Stimulated activated naive CD8-positive, alpha-beta T cell treated with anti-CD3 and anti-CD28 coated beads, Interleukin-15, Interleukin-2, amounts not matched to agents 100 ng/mL and 50 ng/mL, for 24 hours (primary cell): ENCODE results near the gene ROBO1.
"Not testable (repeated sequence)": the region's sequence is repeated elsewhere in the genome, so short reads cannot be mapped to it uniquely, and the experiment has no call there.

ENCODE experiments used
- H3K27ac Mint-ChIP-seq: one replicate; pipeline ENCODE4 v1.8.0; 2021; ENCODE audit warnings: mild to moderate bottlenecking, mixed read lengths
- H3K27me3 Mint-ChIP-seq: one replicate; pipeline ENCODE4 v1.8.0; 2021; ENCODE audit warnings: mixed read lengths
- H3K36me3 Mint-ChIP-seq: one replicate; pipeline ENCODE4 v1.8.0; 2021; ENCODE audit warnings: low read depth, mixed read lengths
- H3K4me1 Mint-ChIP-seq: one replicate; pipeline ENCODE4 v1.8.0; 2021; ENCODE audit warnings: low read depth, mixed read lengths
- H3K4me3 Mint-ChIP-seq: one replicate; pipeline ENCODE4 v1.8.0; 2021; ENCODE audit warnings: mild to moderate bottlenecking, mixed read lengths
- H3K9me3 Mint-ChIP-seq: one replicate; pipeline ENCODE4 v1.8.0; 2021; ENCODE audit warnings: mixed read lengths

The ROBO1 gene

DNA sequence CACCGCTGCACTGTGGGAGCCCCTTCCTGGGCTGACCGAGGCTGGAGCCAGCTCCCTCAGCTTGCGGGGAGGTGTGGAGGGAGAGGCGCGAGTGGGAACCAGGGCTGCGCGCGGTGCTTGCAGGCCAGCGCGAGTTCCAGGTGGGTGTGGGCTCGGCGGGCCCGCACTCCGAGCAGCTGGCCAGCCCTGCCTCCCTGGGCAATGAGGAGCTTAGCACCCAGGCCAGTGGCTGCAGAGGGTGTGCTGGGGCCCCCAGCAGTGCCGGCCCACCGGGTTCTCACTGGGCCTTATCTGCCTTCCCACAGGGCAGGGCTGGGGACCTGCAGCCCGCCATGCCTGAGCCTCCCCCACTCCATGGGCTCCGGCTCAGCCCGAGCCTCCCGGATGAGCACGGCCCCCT is 594.5 kb downstream of the ROBO1 start:
- not testable (repeated sequence) for H3K4me1 Mint-ChIP-seq, H3K4me3 Mint-ChIP-seq, H3K9me3 Mint-ChIP-seq, H3K36me3 Mint-ChIP-seq, H3K27me3 Mint-ChIP-seq, H3K27ac Mint-ChIP-seq

DNA sequence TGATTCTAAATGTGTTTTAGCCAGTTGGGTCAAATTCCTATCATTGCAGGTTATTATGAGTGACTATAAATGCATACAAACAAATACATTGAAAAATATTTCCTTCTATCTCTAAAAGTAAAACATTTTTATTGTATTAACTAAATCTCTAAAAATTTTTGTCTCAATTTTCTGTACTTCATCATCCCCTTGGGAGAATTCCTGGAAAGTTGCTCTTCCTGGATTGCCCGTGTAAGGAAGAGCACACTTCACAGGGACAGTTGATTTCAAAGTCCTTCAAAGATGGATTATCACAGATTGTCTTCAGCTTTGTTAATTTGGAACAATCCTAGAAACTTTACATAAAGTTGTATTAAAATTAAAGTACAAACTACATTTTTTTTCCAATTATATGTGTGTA is 595.6 kb downstream of the ROBO1 start:
- no peaks in the 10 kb centered on the region for H3K36me3 Mint-ChIP-seq
- no peak overlapping the region for H3K27ac Mint-ChIP-seq
- peaks cover 6% of the 10 kb centered on the region for H3K9me3 Mint-ChIP-seq
- H3K27me3 Mint-ChIP-seq: no peaks in the 10 kb centered on the region
- H3K4me3 Mint-ChIP-seq: no peak overlapping the region
- H3K4me1 Mint-ChIP-seq: no peaks in the 10 kb centered on the region

DNA sequence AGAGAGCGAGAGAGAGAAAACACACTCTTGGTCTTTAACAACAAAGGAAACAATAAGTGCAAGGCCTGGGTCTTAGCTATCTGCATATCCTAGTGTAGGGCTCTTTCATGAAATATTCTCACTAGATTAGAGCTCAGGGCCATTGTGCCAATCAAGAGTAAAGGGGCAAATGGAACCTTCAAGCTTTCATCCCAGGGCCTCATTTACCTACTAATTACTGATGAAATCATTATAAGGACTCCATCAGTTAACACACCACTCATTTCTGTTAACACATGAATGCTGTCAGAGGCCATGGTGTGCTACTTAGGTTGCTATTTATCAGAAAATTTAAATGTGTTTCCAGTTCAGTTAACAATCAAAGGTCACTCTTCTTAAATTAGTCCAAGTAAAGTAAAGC is 597.8 kb downstream of the ROBO1 start:
- Mint-ChIP-seq H3K36me3 (no peaks in the 10 kb centered on the region), H3K27me3 (no peaks in the 10 kb centered on the region), H3K27ac (no peak overlapping the region), H3K4me3 (no peak overlapping the region), H3K4me1 (no peaks in the 10 kb centered on the region), H3K9me3 (peaks cover 6% of the 10 kb centered on the region)

DNA sequence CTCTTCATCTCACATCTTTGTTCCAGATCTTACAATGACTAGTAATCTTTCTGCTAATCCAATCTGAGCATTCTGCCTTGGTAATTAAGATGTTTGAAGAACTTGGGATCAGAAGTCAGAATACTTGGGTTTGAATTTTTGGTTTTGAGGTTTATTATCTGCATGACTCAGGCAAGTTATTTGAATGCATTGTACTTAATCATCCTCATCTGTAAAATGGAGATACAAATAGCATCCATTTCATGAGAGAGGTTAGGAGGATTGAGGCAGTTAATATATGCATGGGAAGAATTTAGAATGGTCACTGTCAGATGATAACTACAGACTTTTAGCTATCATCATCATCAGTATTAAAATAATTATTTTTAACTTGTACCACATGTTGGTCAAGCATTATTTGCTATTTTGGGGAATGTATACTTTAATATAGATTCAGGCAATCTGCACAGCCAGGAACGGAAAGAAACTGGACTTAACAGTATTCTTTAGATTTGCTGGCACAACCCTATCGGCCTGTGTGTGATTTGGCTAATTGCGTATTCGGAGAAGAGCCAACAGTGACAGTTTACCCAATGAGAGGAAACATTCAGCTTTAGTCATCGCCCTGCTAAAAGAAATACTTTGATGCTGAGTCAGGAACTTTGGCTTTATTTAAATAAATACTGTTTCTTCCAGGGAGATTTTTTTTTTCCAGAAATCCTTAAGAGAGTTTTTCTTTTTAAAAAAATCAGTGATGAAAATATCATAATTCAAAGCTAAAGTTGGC is 600.0 kb downstream of the ROBO1 start:
- Mint-ChIP-seq H3K9me3 (peaks cover 6% of the 10 kb centered on the region), H3K4me3 (no peak overlapping the region), H3K27ac (no peak overlapping the region), H3K27me3 (no peaks in the 10 kb centered on the region), H3K36me3 (no peaks in the 10 kb centered on the region), H3K4me1 (no peaks in the 10 kb centered on the region)

DNA sequence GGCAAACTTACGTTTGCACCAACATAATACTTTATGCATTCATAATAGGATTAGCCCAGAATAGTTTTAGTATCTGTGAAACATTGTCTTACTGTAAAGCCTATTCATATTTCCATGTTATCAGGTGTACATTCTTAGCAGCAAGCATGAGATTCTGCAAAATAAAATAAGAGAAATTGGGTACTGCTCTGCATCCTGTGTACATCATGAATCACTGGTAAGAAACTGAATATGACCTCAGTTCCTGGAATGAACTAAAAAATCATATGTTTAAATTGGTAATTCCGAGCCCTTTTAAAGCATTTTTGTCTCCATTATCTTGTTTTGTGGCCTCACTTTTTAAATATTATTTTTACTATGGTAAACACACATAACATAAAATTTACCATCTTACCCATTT is 605.1 kb downstream of the ROBO1 start:
- H3K4me3 Mint-ChIP-seq: no peak overlapping the region
- no peaks in the 10 kb centered on the region for H3K36me3 Mint-ChIP-seq
- H3K27ac Mint-ChIP-seq: no peak overlapping the region
- no peaks in the 10 kb centered on the region for H3K27me3 Mint-ChIP-seq
- no peaks in the 10 kb centered on the region for H3K4me1 Mint-ChIP-seq
- H3K9me3 Mint-ChIP-seq: no peaks in the 10 kb centered on the region

DNA sequence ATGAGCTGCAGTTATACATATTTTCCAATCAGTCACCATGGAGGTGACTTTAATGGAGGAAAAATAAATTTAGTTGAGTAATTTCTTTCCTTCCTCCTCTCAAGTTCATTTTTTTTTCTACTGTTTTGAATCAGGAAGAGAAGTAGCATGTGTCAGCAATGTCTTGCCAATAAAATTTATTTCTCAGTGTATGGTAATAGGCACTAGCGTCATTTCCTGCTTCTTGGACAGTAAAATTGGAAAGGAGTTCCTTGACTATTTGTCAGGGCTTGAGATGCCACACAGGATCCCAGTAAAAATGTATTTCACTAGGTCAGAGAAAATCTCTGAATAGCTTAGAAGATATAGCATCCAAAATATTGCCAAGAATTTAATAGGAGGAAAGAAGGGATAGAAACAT is 605.9 kb downstream of the ROBO1 start:
- no peak overlapping the region for H3K27ac Mint-ChIP-seq
- H3K36me3 Mint-ChIP-seq: no peaks in the 10 kb centered on the region
- no peaks in the 10 kb centered on the region for H3K4me1 Mint-ChIP-seq
- no peak overlapping the region for H3K4me3 Mint-ChIP-seq
- H3K9me3 Mint-ChIP-seq: no peaks in the 10 kb centered on the region
- H3K27me3 Mint-ChIP-seq: no peaks in the 10 kb centered on the region

DNA sequence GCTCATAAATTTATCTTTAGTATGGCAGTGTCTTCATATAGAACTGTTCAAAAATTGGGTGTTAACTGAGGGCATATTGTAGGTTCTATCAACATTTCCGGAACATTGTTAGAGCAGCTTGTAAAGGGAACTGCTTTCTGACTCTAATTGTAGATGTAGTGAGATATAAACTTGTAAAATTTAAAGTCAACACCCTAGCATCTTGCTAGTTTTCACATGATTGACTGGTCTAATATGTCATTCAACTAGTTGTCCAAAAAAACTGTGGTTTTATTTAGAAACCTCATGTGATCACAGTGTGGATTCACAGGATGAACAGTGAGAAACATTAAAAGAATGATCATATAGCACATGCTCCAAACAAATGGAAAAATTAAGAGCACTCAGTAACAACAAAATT is 607.4 kb downstream of the ROBO1 start:
- Mint-ChIP-seq H3K36me3 (no peaks in the 10 kb centered on the region), H3K9me3 (no peaks in the 10 kb centered on the region), H3K4me1 (no peaks in the 10 kb centered on the region)

DNA sequence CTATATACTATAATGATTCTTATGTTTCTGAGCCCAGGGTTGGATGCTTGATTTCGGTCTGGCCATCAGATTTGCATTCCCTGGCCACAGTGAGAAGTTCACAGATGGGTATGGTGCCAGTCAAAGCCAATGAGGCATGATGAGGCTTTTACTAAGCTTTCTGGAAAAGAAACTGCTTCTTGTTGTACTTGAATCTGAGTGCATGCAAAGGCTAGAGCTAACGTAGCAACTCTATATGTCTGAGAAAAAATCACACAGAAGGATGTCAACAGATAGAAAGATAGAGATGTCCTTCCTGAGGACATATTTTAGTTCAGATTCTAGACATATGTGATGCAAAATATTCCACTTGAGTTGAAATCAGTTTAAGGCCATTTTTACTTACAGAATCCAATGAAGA is 608.1 kb downstream of the ROBO1 start:
- H3K36me3 Mint-ChIP-seq: no peaks in the 10 kb centered on the region
- H3K27ac Mint-ChIP-seq: no peak overlapping the region
- no peaks in the 10 kb centered on the region for H3K9me3 Mint-ChIP-seq
- H3K4me1 Mint-ChIP-seq: no peaks in the 10 kb centered on the region
- H3K27me3 Mint-ChIP-seq: no peaks in the 10 kb centered on the region
- no peak overlapping the region for H3K4me3 Mint-ChIP-seq

More for the DNA sequence above, 607.4 kb downstream of the ROBO1 start:
- Mint-ChIP-seq H3K27me3 (no peaks in the 10 kb centered on the region), H3K27ac (no peak overlapping the region), H3K4me3 (no peak overlapping the region)

DNA sequence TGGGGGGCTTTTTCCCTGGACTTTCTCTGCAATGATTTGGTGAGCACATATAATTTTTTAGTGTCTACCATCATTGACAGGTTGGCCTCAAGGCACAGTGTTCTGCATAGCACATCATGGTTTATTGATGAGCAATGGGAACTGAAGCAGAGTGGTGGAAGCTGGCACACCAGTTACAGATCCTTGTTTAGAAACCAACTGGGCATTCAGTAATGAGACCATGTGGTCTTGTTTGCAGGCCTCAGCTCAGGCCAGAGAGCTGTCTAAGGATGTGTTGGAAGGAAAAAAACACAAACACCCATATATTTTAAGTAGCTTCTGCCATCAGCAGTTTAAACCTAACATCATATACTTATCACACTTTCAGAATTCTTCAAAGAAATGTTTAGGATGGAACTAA is 610.6 kb downstream of the ROBO1 start:
- no peaks in the 10 kb centered on the region for H3K4me1 Mint-ChIP-seq
- no peak overlapping the region for H3K4me3 Mint-ChIP-seq
- no peak overlapping the region for H3K27ac Mint-ChIP-seq
- peaks cover 3% of the 10 kb centered on the region for H3K9me3 Mint-ChIP-seq
- H3K36me3 Mint-ChIP-seq: no peaks in the 10 kb centered on the region
- H3K27me3 Mint-ChIP-seq: no peaks in the 10 kb centered on the region

DNA sequence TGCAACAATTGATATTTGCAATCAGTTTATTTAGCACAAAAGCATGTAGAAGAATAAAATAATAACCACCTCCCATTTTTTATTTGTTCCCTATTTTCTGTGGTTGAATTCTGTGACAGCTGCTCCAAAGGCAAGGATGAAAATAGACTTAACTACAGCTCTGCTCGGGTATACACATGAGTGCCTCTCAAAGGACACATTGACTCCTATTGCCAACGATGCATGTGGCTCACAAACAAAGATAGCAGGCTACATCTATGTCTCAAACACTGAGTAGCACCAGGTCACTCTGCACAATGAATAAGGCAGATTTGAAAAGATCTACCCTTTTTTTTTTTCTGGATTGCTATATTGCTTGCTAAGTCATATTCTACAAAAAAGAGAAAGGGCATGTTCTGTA is 612.9 kb downstream of the ROBO1 start:
- Mint-ChIP-seq H3K4me1 (no peaks in the 10 kb centered on the region), H3K9me3 (peaks cover 13% of the 10 kb centered on the region), H3K4me3 (no peak overlapping the region), H3K27me3 (no peaks in the 10 kb centered on the region), H3K36me3 (no peaks in the 10 kb centered on the region), H3K27ac (no peak overlapping the region)

DNA sequence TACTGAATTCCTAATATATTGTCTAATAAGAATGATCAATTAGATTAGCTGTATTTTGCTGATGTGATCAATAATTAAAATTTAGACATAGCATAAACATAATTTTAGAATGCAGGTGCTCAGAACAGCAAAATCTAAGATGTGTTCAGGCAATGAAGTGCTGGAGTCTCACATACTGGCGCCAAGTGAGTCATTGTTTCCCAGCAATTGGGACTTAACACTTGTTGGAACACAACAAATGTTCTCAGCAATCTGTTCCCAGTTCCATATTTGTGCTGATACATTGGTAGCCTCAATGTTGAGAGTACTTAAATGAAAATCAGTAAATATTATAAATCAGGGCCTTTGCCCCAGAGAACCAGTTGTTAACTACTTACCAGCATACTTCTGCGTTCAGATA is 619.0 kb downstream of the ROBO1 start:
- H3K27me3 Mint-ChIP-seq: no peaks in the 10 kb centered on the region
- no peak overlapping the region for H3K4me3 Mint-ChIP-seq
- no peaks in the 10 kb centered on the region for H3K36me3 Mint-ChIP-seq
- H3K9me3 Mint-ChIP-seq: peaks cover 13% of the 10 kb centered on the region
- H3K4me1 Mint-ChIP-seq: no peaks in the 10 kb centered on the region
- no peak overlapping the region for H3K27ac Mint-ChIP-seq

DNA sequence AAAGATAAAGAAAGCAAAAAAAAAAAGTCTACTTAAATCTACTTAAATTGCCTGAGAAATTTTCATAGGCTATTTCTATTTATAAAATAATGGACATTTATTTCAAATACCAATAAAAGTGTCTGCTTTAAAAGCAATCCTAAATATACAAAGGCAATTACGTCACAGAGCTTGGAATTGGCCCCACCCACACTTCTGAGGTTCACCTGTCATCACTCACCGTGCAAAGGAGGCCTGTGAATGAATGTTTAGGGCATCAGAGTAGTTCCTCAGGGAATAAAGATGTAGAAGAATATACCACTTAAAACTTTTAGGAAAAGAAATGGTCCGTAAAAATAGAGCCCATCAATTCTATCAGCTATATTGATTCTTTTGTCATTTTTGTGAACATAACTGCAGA is 621.8 kb downstream of the ROBO1 start:
- no peak overlapping the region for H3K27ac Mint-ChIP-seq
- H3K4me3 Mint-ChIP-seq: no peak overlapping the region
- peaks cover 4% of the 10 kb centered on the region for H3K9me3 Mint-ChIP-seq
- H3K4me1 Mint-ChIP-seq: no peaks in the 10 kb centered on the region
- H3K27me3 Mint-ChIP-seq: no peaks in the 10 kb centered on the region
- H3K36me3 Mint-ChIP-seq: no peaks in the 10 kb centered on the region

DNA sequence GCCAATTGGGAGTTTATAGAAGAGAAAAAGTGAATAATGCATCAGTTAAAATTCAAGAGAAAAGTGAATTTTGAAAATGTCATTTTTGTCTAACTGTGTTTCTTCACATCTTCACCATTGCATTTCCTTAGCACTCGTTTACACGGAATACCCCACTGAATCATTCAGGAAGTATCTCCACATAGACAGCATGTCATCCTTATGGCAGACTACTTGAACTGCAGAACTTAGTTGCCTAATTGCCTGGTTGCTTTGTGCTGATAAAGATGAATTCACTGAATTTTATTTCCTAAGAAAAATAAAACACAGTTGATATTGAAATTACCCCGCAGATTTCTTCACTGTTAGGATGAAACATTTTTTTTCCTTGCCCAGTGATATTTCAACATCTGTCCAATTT is 627.1 kb downstream of the ROBO1 start:
- Mint-ChIP-seq H3K27me3 (no peaks in the 10 kb centered on the region), H3K4me1 (no peaks in the 10 kb centered on the region), H3K9me3 (no peaks in the 10 kb centered on the region), H3K4me3 (no peak overlapping the region), H3K27ac (no peak overlapping the region), H3K36me3 (no peaks in the 10 kb centered on the region)

DNA sequence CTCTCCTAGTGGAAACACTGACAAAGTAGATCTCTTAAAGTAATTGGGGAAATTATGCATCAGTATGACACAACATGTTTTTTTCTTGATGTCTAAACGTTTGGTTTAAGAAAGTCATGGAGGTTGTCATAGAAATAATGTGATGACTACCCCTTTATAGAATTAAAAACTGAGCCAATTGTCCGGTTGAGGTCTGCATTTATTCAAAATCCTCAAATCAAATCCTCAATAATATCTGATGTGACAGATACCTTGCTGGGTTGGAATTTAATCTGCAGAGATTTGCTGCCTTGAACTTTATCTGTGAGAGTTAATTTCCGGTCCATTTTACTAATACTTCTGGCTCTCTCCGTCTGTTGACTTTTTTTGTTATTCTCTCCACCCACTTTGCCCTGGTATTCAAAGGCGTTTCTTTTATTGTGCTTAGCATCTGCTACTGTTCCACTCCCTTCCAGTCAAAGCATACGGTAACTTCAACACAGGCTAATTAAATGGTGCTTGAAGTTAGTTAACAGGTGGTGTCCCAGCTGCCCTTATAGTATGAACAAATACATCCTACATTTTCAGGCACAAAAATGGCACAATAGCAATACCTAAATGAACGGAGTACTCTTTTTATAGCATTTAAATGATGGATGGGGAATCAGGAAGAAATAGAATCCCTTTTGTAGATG is 628.3 kb downstream of the ROBO1 start:
- Mint-ChIP-seq H3K27ac (no peak overlapping the region), H3K9me3 (no peaks in the 10 kb centered on the region), H3K36me3 (no peaks in the 10 kb centered on the region), H3K4me3 (no peak overlapping the region), H3K27me3 (no peaks in the 10 kb centered on the region), H3K4me1 (no peaks in the 10 kb centered on the region)

DNA sequence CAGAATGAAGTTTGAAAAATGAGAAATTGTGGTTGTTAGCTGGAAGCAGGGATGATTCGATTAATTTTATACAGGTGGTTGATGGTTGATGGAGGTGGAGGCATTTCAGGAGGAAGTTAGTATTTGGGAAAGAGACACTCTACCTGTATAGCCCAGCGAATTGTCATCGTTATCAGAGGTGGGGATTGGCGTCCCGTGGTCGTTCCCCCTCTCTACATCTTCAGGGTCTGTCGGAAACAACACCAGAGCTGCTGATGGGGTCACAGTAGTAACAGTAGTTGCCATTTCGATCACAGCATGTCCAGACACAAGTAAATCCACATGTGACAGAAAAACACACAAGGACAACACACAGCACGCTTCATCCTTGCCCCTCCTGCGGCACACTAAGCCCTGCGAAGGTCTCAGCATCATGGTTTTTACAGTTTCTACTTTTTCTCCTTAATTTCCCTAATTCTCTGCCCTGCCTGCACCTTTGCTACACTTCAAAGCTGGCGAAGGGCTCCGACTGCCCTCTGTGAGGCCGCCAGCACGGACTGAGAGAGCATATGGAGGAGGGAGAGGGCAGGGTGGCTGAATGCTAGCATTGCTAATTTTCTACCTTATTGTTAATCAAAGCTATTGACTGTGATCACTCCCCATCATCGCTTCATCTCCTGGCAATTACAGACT is 642.3 kb downstream of the ROBO1 start:
- H3K4me3 Mint-ChIP-seq: no peak overlapping the region
- peaks cover 6% of the 10 kb centered on the region for H3K9me3 Mint-ChIP-seq
- no peaks in the 10 kb centered on the region for H3K4me1 Mint-ChIP-seq
- H3K27ac Mint-ChIP-seq: peak overlapping the region; percentile 11
- H3K36me3 Mint-ChIP-seq: no peaks in the 10 kb centered on the region
- no peaks in the 10 kb centered on the region for H3K27me3 Mint-ChIP-seq
